HG02870 (cell line): ENCODE measurements around the gene ZFP1.

ENCODE experiments used
- ATAC-seq: cut with Tn5 transposase; IDR thresholded peaks from one replicate; pipeline ENCODE4 v1.9.1; 2021; ENCODE audit warnings: mild to moderate bottlenecking, moderate library complexity; ENCODE audit not compliant: unreplicated experiment

Gene ZFP1

GRCh38 chr16:75147968-75148310 lies 385 bp upstream of the ZFP1 start:
- ATAC-seq: no peak

GRCh38 chr16:75151798-75152197 lies 3.5 kb downstream of the ZFP1 start:
- ATAC-seq: no peak

GRCh38 chr16:75152635-75153034 lies 4.3 kb downstream of the ZFP1 start:
- no peak for ATAC-seq

- no peak for ATAC-seq
Measured at GRCh38 chr16:75160386-75160785, 12.1 kb downstream of the ZFP1 start.

- no peak for ATAC-seq
Measured at GRCh38 chr16:75169899-75170405, 21.6 kb downstream of the ZFP1 start.

- no peak for ATAC-seq
Measured at GRCh38 chr16:75172578-75172977, 24.3 kb downstream of the ZFP1 start.

- no peak for ATAC-seq
Measured at GRCh38 chr16:75175074-75175473, 26.8 kb downstream of the ZFP1 start.

- ATAC-seq: no peak
Measured at GRCh38 chr16:75176926-75177325, 28.6 kb downstream of the ZFP1 start.

- ATAC-seq: no peak
Measured at GRCh38 chr16:75179208-75179607, 30.9 kb downstream of the ZFP1 start.

- ATAC-seq: no peak
Measured at GRCh38 chr16:75181630-75182029, 33.3 kb downstream of the ZFP1 start.

- ATAC-seq: no peak
Measured at GRCh38 chr16:75188832-75189477, 40.6 kb downstream of the ZFP1 start.

- ATAC-seq: no peak
Measured at GRCh38 chr16:75189638-75190245, 41.4 kb downstream of the ZFP1 start.

- ATAC-seq: no peak
Measured at GRCh38 chr16:75192606-75193264, 44.4 kb downstream of the ZFP1 start.

GRCh38 chr16:75193265-75193650 lies 44.9 kb downstream of the ZFP1 start:
- ATAC-seq: no peak

GRCh38 chr16:75193730-75194444 lies 45.6 kb downstream of the ZFP1 start:
- no peak for ATAC-seq

- ATAC-seq: no peak
Measured at GRCh38 chr16:75195811-75196790, 47.8 kb downstream of the ZFP1 start.

GRCh38 chr16:75196836-75197235 lies 48.5 kb downstream of the ZFP1 start:
- no peak for ATAC-seq

- no peak for ATAC-seq
Measured at GRCh38 chr16:75197522-75198134, 49.3 kb downstream of the ZFP1 start.

- ATAC-seq: no peak
Measured at GRCh38 chr16:75198135-75198600, 49.8 kb downstream of the ZFP1 start.

- ATAC-seq: no peak
Measured at GRCh38 chr16:75202069-75202590, 53.8 kb downstream of the ZFP1 start.
